Small intestine (tissue), 7 donors: Measurements from ENCODE around the gene CDHR2. TPM values are rescaled to one million over a fixed set of nuclear protein-coding genes. Genes with fewer than 3 reads are reported as not detected.
A peak's percentile ranks its signal among the peaks of the same experiment; 100 is the strongest.

Experiments used
- DNase-seq, 2 donors: peaks; one replicate each; pipeline versions ENCODE4 v3.0.0 to v3.0.0-alpha.2; 2013
- FAIRE-seq: peaks from 2 replicates; lab custom pipeline; 2012; peaks lifted over from hg19 to GRCh38; lab: Jason Lieb, UNC
- H3K27ac ChIP-seq, 3 donors: one replicate each; pipeline ENCODE4 v1.5.1; 2013; ENCODE audit warnings: low read length in 2 of 3, mild to moderate bottlenecking in 2 of 3, control low read depth in 1 of 3, inconsistent platforms in 1 of 3, low read depth in 1 of 3, moderate library complexity in 1 of 3
- H3K27me3 ChIP-seq, 3 donors: one replicate each; pipeline ENCODE4 v1.6.1; 2013; ENCODE audit warnings: low read length in 3 of 3, inconsistent platforms in 1 of 3; ENCODE audit not compliant: control insufficient read depth in 3 of 3, insufficient read depth in 3 of 3
- H3K36me3 ChIP-seq, 3 donors: one replicate each; pipeline ENCODE4 v1.6.1; 2013; ENCODE audit warnings: low read length in 3 of 3, inconsistent platforms in 1 of 3, low read depth in 1 of 3, mild to moderate bottlenecking in 1 of 3, moderate library complexity in 1 of 3; ENCODE audit not compliant: control insufficient read depth in 3 of 3, insufficient read depth in 2 of 3
- H3K4me1 ChIP-seq, 3 donors: one replicate each; pipeline ENCODE4 v1.6.1; 2013; ENCODE audit warnings: low read length in 2 of 3, inconsistent platforms in 1 of 3, low read depth in 1 of 3, mild to moderate bottlenecking in 1 of 3, moderate library complexity in 1 of 3; ENCODE audit not compliant: control insufficient read depth in 3 of 3, insufficient read depth in 2 of 3
- H3K4me3 ChIP-seq, 3 donors: one replicate each; pipeline ENCODE4 v1.5.1; 2013; ENCODE audit warnings: low read length in 3 of 3, control low read depth in 1 of 3, inconsistent platforms in 1 of 3, low read depth in 1 of 3, mild to moderate bottlenecking in 1 of 3, moderate library complexity in 1 of 3
- H3K9me3 ChIP-seq, 2 donors: one replicate each; pipeline ENCODE4 v1.6.1; 2013; ENCODE audit warnings: low read depth in 1 of 2, low read length in 1 of 2; ENCODE audit not compliant: control insufficient read depth in 2 of 2, insufficient read depth in 1 of 2
- WGBS, 3 donors: extraction: QIAGEN DNeasy Blood & Tissue Kit; methylation state at CpG; one replicate each; pipeline ENCODE4 v1.1.7; 2013; 5-methylcytosine and 5-hydroxymethylcytosine counted together
- polyA plus RNA-seq, 4 donors: library from polyadenylated mRNA; stranded (reverse) in 3 of 4; unstranded in 1 of 4; fragments of 200-250 nt in 3 of 4; fragments of 120-200 nt in 1 of 4; gene quantifications; one replicate each; pipeline versions ENCODE4 v1.2.1 to v1.2.3, GENCODE V29; 2013
- donor health status: healthy with polysubstance abuse.
- donor health status: control.
- donor health status: control.
- donor health status: Bipolar disorder and iron deficiency.
- donor health status: healthy.

CDHR2 gene
- polyA plus RNA-seq, 4 donors = 50.1 to 545 (median 420) TPM

GRCh38 chr5:176560364-176560763, 11.2 kb downstream of the CDHR2 start:
- 69 to 79% (median 70%) methylated on average over 8 of the region's 8 CpGs for WGBS, 3 donors
- DNase-seq = no peak
- peak overlapping the region in 1 of 3 donors; percentile 28 for H3K27ac ChIP-seq

DNA sequence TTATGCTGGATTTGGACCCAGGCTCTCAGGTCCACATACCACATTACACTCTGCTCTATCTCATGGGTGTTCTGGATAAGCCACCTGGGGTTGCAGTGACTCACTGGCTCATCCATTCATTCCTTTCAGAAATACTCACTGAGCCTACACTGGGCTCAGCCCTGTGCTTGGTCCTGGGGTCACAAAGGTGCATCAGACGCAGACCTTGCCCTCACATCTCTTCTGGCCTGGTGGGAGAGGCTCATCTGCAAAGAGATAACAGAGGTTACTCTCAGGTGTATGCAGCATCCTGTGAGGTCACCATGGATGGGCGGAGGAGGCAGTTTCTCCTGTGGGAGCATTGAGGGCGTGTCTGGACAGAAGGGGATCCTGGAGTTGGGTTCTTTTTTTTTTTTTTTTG, 12.1 kb downstream of the CDHR2 start:
- Histone ChIP-seq H3K4me1 (peaks cover 0 to 3% (median 0%) of the 10 kb centered on the region in 3 donors), H3K27me3 (no peaks in the 10 kb centered on the region), H3K4me3 (no peak overlapping the region), H3K36me3 (peaks cover 0 to 54% (median 1%) of the 10 kb centered on the region in 3 donors), H3K27ac (no peak overlapping the region), H3K9me3 (peaks cover 0 to 7% of the 10 kb centered on the region in 2 donors)
- FAIRE-seq (no peak), DNase-seq (peak; percentile 46 to 69)
- WGBS, 3 donors = 74 to 89% (median 79%) methylated on average over 3 of the region's 3 CpGs

More at GRCh38 chr5:176560364-176560763, 11.2 kb downstream of the CDHR2 start:
- peaks cover 0 to 52% (median 0%) of the 10 kb centered on the region in 3 donors for H3K36me3 ChIP-seq
- H3K9me3 ChIP-seq = peaks cover 0 to 6% of the 10 kb centered on the region in 2 donors
- H3K27me3 ChIP-seq = no peaks in the 10 kb centered on the region
- no peak for FAIRE-seq
- no peak overlapping the region for H3K4me3 ChIP-seq
- peaks cover 0 to 3% (median 0%) of the 10 kb centered on the region in 3 donors for H3K4me1 ChIP-seq

GRCh38 chr5:176562189-176562588, 13.0 kb downstream of the CDHR2 start:
- H3K27ac ChIP-seq = no peak overlapping the region
- H3K36me3 ChIP-seq = peaks cover 0 to 60% (median 2%) of the 10 kb centered on the region in 3 donors
- H3K4me3 ChIP-seq = no peak overlapping the region
- FAIRE-seq = no peak
- no peak for DNase-seq
- H3K27me3 ChIP-seq = no peaks in the 10 kb centered on the region
- WGBS, 3 donors = 71 to 88% (median 77%) methylated on average over 10 of the region's 10 CpGs
- H3K9me3 ChIP-seq = peaks cover 0 to 11% of the 10 kb centered on the region in 2 donors
- peaks cover 0 to 3% (median 0%) of the 10 kb centered on the region in 3 donors for H3K4me1 ChIP-seq

GRCh38 chr5:176564002-176564401, 14.9 kb downstream of the CDHR2 start:
- no peak for FAIRE-seq
- Histone ChIP-seq H3K9me3 (peaks cover 0 to 6% of the 10 kb centered on the region in 2 donors), H3K27me3 (no peaks in the 10 kb centered on the region), H3K27ac (no peak overlapping the region), H3K4me3 (no peak overlapping the region), H3K36me3 (peaks cover 0 to 62% (median 4%) of the 10 kb centered on the region in 3 donors), H3K4me1 (peaks cover 0 to 3% (median 0%) of the 10 kb centered on the region in 3 donors)
- no peak for DNase-seq
- WGBS, 3 donors = 83 to 91% (median 85%) methylated on average over 10 of the region's 10 CpGs

DNA sequence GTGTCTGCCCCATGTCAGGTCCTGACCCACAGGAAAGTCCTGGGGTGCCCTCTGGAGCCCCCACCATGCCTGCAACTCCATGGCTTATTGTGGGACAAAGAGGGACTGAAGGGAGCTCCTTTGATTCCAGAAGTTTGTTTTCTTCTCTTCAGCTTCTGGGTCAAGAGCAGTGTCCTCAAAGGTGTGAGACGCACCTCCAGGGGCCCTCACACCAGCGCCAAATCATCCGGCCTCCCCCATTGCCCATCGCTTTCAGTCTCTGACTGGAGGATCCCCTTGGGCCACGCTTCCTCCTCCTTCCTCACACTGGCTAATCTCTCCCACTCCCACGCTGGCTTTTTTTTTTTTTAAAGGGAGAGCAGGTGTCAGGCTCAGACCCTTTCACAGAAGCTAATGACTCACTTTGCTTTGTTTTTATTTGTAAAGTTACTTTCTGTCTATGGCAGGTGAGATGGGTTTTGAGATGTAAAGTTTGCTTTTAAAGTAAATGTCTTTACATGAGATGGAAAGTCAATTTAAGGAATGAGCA, 16.7 kb downstream of the CDHR2 start:
- DNase-seq (no peak), FAIRE-seq (no peak)
- Histone ChIP-seq H3K27ac (no peak overlapping the region), H3K27me3 (no peaks in the 10 kb centered on the region), H3K4me3 (no peak overlapping the region), H3K36me3 (peaks cover 0 to 67% (median 4%) of the 10 kb centered on the region in 3 donors), H3K9me3 (peaks cover 0 to 5% of the 10 kb centered on the region in 2 donors), H3K4me1 (peaks cover 0 to 2% (median 0%) of the 10 kb centered on the region in 3 donors)
- WGBS, 3 donors = 73 to 85% (median 77%) methylated on average over 5 to 6 of the region's 6 CpGs

DNA sequence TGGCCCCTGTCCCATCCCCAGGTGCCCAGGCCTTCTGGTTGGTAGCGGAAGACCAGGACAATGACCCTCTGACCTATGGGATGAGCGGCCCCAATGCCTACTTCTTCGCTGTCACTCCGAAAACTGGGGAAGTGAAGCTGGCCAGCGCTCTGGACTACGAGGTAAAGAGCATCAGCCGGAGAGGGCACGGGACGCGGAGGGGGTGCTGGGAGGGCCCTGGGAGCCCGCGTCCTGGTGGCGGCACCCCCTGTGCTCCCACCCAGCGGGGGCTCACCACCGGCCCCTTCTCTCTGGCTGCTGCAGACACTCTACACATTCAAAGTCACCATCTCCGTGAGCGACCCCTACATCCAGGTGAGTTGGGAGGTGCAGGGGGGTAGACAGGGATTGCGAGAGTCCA, 19.5 kb downstream of the CDHR2 start:
- Histone ChIP-seq H3K27ac (no peak overlapping the region), H3K9me3 (peaks cover 0 to 5% of the 10 kb centered on the region in 2 donors), H3K4me3 (no peak overlapping the region), H3K27me3 (no peaks in the 10 kb centered on the region), H3K36me3 (peaks cover 0 to 72% (median 8%) of the 10 kb centered on the region in 3 donors), H3K4me1 (no peaks in the 10 kb centered on the region)
- DNase-seq (no peak), FAIRE-seq (no peak)
- 80 to 91% (median 85%) methylated on average over 18 of the region's 18 CpGs for WGBS, 3 donors

DNA sequence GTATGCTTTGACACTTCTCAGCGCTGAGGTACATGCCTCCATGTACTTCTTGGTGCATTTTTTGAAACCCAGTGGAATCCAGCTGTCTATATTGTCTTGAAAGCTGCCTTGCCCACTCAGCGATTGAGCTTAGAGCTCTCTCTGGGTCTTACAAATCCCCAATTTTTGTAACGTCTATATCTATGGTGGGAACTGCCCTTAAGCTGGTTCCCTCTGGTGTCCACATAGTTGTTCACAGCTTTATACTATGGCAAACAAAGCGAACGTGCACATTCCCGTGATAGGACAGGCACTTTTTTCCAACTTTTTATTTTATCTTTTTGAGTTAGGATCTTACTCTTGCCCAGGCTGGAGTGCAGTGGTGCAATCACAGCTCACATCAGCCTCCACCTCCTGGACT, 20.9 kb downstream of the CDHR2 start:
- Histone ChIP-seq H3K36me3 (peaks cover 0 to 74% (median 8%) of the 10 kb centered on the region in 3 donors), H3K27ac (no peak overlapping the region), H3K9me3 (peaks cover 0 to 5% of the 10 kb centered on the region in 2 donors), H3K27me3 (no peaks in the 10 kb centered on the region), H3K4me1 (no peaks in the 10 kb centered on the region), H3K4me3 (no peak overlapping the region)
- WGBS, 3 donors = 66 to 90% (median 68%) methylated on average over 6 of the region's 6 CpGs
- no peak for FAIRE-seq
- DNase-seq = no peak

- DNase-seq (peak; percentile 52 to 76), FAIRE-seq (no peak)
- Histone ChIP-seq H3K27me3 (no peaks in the 10 kb centered on the region), H3K36me3 (peaks cover 0 to 80% (median 14%) of the 10 kb centered on the region in 3 donors), H3K4me3 (no peak overlapping the region), H3K4me1 (no peaks in the 10 kb centered on the region), H3K9me3 (no peaks in the 10 kb centered on the region), H3K27ac (no peak overlapping the region)
- WGBS, 3 donors = 43 to 52% (median 47%) methylated on average over 18 of the region's 18 CpGs
Measured at GRCh38 chr5:176573564-176574296, 24.6 kb downstream of the CDHR2 start.
